Suprapubic skin (tissue), 4 donors: ENCODE data around the gene PCIF1. TPM values are rescaled to one million over a fixed set of nuclear protein-coding genes. Genes with fewer than 3 reads are reported as not detected.
"Not testable (repeated sequence)": the region's sequence is repeated elsewhere in the genome, so short reads cannot be mapped to it uniquely, and the experiment has no call there.

Experiments
- DNase-seq, 2 donors: peaks; one replicate each; pipeline ENCODE4 v3.0.0-alpha.2; 2019; ENCODE audit warnings: low spot score in 2 of 2
- H3K27ac ChIP-seq: fragments of 200-600 bp; sonication (generic); one replicate; pipeline ENCODE4 v1.5.1; 2019
- H3K27me3 ChIP-seq: fragments of 200-600 bp; sonication (generic); one replicate; pipeline ENCODE4 v1.5.1; 2019
- H3K36me3 ChIP-seq: fragments of 200-600 bp; sonication (generic); one replicate; pipeline ENCODE4 v1.5.1; 2019
- H3K4me1 ChIP-seq: fragments of 200-600 bp; sonication (generic); one replicate; pipeline ENCODE4 v1.5.1; 2019
- H3K4me3 ChIP-seq: fragments of 200-600 bp; sonication (generic); one replicate; pipeline ENCODE4 v1.5.1; 2019; ENCODE audit warnings: mild to moderate bottlenecking
- H3K9me3 ChIP-seq: fragments of 200-600 bp; sonication (generic); one replicate; pipeline ENCODE4 v1.5.1; 2019
- CTCF ChIP-seq, 2 donors: fragments of 200-600 bp in 1 of 2; fragments of 450-650 bp in 1 of 2; sonication (generic) in 1 of 2; IDR thresholded peaks; one replicate each; pipeline ENCODE4 v1.5.1; 2016 to 2019; ENCODE audit warnings: antibody characterized with exemption in 2 of 2, mild to moderate bottlenecking in 1 of 2, moderate library complexity in 1 of 2
- EP300 ChIP-seq: sonication (generic); formaldehyde crosslinking; IDR thresholded peaks from one replicate; pipeline ENCODE4 v1.6.1; 2017; ENCODE audit warnings: antibody characterized with exemption
- POLR2A ChIP-seq, 2 donors: fragments of 450-650 bp; IDR thresholded peaks; one replicate each; pipeline ENCODE4 v1.6.1; 2017; ENCODE audit warnings: antibody characterized with exemption in 2 of 2, mild to moderate bottlenecking in 2 of 2, moderate library complexity in 2 of 2
- POLR2AphosphoS5 ChIP-seq, 3 donors: sonication (generic); formaldehyde crosslinking; IDR thresholded peaks; one replicate each; pipeline ENCODE4 v1.6.1; 2017; ENCODE audit warnings: antibody characterized with exemption in 3 of 3
- WGBS: methylation state at CpG from one replicate; pipeline ENCODE4 v1.1.5; 2018; 5-methylcytosine and 5-hydroxymethylcytosine counted together
- total RNA-seq, 4 donors: library from RNA; depleted of rRNA; stranded (reverse); fragments of >200 nt; gene quantifications; one replicate each; pipeline ENCODE4 v1.1.0, GENCODE V29; 2016

The PCIF1 gene
- total RNA-seq, 4 donors from 2014 or later: 37.2 to 70.3 (median 42.4) TPM

DNA sequence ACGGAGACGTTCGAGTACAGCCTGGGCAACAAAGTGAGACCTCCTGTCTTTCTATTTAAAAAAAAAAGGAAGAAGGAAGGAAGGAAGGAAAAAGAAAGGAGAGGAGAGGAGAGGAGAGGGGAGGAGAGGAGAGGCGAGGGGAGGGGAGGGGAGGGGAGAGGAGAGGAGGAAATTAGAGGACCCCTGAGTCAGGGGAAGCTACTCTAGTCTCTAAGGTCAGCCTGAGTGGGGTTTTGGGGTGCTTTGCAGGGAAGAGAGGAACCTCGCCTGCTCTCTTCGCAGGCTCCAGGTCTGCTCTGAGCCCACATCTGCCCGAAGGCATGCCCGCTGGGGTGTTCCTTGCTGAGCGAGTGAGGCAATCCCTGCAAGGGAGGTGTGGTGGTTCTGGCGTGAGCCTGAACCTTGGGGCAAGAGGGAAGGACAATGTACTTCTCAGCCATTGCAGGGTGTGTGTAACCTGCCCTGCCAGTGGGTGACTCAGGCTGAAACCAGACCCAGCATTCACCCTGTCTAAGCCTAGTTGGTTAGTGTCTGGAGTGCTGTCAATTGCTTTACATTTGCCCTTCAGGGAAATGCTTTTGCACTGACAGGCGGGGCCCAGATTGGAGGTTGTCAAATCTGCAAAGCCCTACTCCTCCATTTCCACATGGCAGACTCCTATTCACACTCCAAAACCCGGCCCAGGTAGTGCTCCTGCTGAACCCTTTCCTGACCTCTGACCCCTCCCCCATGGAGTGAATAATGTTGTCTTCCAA lies 58.9 kb downstream of the PCIF1 start:
- peak in 2 of 3 donors; percentile 57 to 89 for TF ChIP-seq POLR2AphosphoS5 (IDR thresholded peaks at IDR 0.05)
- no peak for TF ChIP-seq POLR2A (IDR thresholded peaks at IDR 0.05)
- 37% methylated on average over 12 of the region's 12 CpGs for WGBS
- H3K27ac ChIP-seq: no peak overlapping the region
- H3K9me3 ChIP-seq: no peaks in the 10 kb centered on the region
- no peaks in the 10 kb centered on the region for H3K36me3 ChIP-seq
- H3K4me3 ChIP-seq: no peak overlapping the region
- no peak for DNase-seq
- H3K27me3 ChIP-seq: peaks cover 21% of the 10 kb centered on the region
- H3K4me1 ChIP-seq: peaks cover 35% of the 10 kb centered on the region

GRCh38 chr20:45994761-45995493 lies 60.4 kb downstream of the PCIF1 start:
- H3K4me1 ChIP-seq: peaks cover 35% of the 10 kb centered on the region
- H3K9me3 ChIP-seq: no peaks in the 10 kb centered on the region
- TF ChIP-seq EP300: no peak
- no peak for TF ChIP-seq POLR2AphosphoS5 (IDR thresholded peaks at IDR 0.05)
- TF ChIP-seq POLR2A (IDR thresholded peaks at IDR 0.05): no peak
- TF ChIP-seq CTCF (IDR thresholded peaks at IDR 0.05): no peak
- H3K36me3 ChIP-seq: no peaks in the 10 kb centered on the region
- H3K27ac ChIP-seq: no peak overlapping the region
- peaks cover 21% of the 10 kb centered on the region for H3K27me3 ChIP-seq
- DNase-seq: no peak
- 65% methylated on average over 8 of the region's 9 CpGs for WGBS
- no peak overlapping the region for H3K4me3 ChIP-seq

- Histone ChIP-seq H3K27me3 (peaks cover 18% of the 10 kb centered on the region), H3K4me1 (peaks cover 42% of the 10 kb centered on the region)
- WGBS: 73% methylated on average over 6 of the region's 6 CpGs
- H3K27ac ChIP-seq, H3K36me3 ChIP-seq, H3K4me3 ChIP-seq, H3K9me3 ChIP-seq, DNase-seq: not testable (repeated sequence)
Observed at GRCh38 chr20:45995495-45996097, 61.1 kb downstream of the PCIF1 start.

DNA sequence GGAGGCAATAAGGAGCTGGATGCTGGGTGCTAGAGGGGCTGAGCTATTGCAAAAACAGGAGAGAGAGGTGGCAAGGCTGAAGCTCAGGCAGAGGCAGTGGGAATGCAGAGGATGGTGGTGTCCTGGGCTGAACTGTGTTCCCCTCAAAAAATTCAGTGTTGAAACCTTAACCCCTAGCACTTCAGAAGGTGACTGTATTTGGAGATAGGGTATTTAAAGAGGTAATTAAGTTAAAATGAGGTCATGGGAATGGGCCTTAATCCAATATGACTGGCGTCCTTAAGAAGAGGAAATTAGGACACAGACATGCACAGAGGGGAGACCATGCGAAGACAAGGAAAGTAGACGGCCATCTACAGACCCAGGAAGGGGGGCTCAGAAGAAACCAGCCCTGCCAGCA lies 62.7 kb downstream of the PCIF1 start:
- Histone ChIP-seq H3K9me3 (no peaks in the 10 kb centered on the region), H3K36me3 (no peaks in the 10 kb centered on the region), H3K27me3 (peaks cover 23% of the 10 kb centered on the region), H3K4me3 (no peak overlapping the region), H3K27ac (no peak overlapping the region), H3K4me1 (peaks cover 48% of the 10 kb centered on the region)
- 43% methylated on average over 3 of the region's 3 CpGs for WGBS
- DNase-seq: no peak
- TF ChIP-seq POLR2A (IDR thresholded peaks at IDR 0.05) (no peak), EP300 (no peak), CTCF (IDR thresholded peaks at IDR 0.05) (no peak), POLR2AphosphoS5 (IDR thresholded peaks at IDR 0.05) (no peak)

Other genes with a start within 250 kb of the PCIF1 start
- gene WFDC13, start 232.6 kb upstream of the PCIF1 start, total RNA-seq: not detected
- not detected for gene WFDC10B, start 229.7 kb upstream of the PCIF1 start, total RNA-seq
- gene SPINT4, start 212.3 kb upstream of the PCIF1 start, total RNA-seq: not detected
- gene WFDC3, start 142.8 kb upstream of the PCIF1 start, total RNA-seq: 10 to 100 TPM in 2 of 4 donors, 1 to 10 TPM in 2; 1.2 to 34.8 (median 17.6) TPM
- gene DNTTIP1, start 142.7 kb upstream of the PCIF1 start, total RNA-seq: 10 to 100 TPM; 18.7 to 59.6 (median 30.5) TPM
- gene UBE2C, start 122.0 kb upstream of the PCIF1 start, total RNA-seq: 10 to 100 TPM in 3 of 4 donors, 1 to 10 TPM in 1; 9.0 to 25.4 (median 20.7) TPM
- 1 to 10 TPM in 1 of 4 donors, under 1 TPM in 1, not detected in 2; 0.91 to 1.6 TPM for gene TNNC2, start 107.4 kb upstream of the PCIF1 start, total RNA-seq
- gene SNX21, start 100.9 kb upstream of the PCIF1 start, total RNA-seq: 100 to 1,000 TPM; 106 to 161 (median 143) TPM
- 10 to 100 TPM; 34.4 to 62.0 (median 44.3) TPM for gene ACOT8, start 77.3 kb upstream of the PCIF1 start, total RNA-seq
- gene ZSWIM3, start 77.1 kb upstream of the PCIF1 start, total RNA-seq: 1 to 10 TPM; 2.1 to 4.6 (median 3.6) TPM
- gene ZSWIM1, start 53.5 kb upstream of the PCIF1 start, total RNA-seq: 10 to 100 TPM in 3 of 4 donors, 1 to 10 TPM in 1; 9.7 to 18.4 (median 15.0) TPM
- gene SPATA25, start 47.1 kb upstream of the PCIF1 start, total RNA-seq: 10 to 100 TPM in 1 of 4 donors, 1 to 10 TPM in 2, not detected in 1; 1.9 to 12.9 (median 6.4) TPM
- gene NEURL2, start 43.5 kb upstream of the PCIF1 start, total RNA-seq: 10 to 100 TPM in 1 of 4 donors, 1 to 10 TPM in 3; 4.2 to 11.5 (median 5.7) TPM
- gene CTSA, start 43.3 kb upstream of the PCIF1 start, total RNA-seq: 100 to 1,000 TPM in 3 of 4 donors, 10 to 100 TPM in 1; 95.5 to 133 (median 120) TPM
- gene PLTP, start 22.5 kb upstream of the PCIF1 start, total RNA-seq: 100 to 1,000 TPM in 1 of 4 donors, 10 to 100 TPM in 3; 49.2 to 138 (median 70.4) TPM
- gene ZNF335, start 37.5 kb downstream of the PCIF1 start, total RNA-seq: 10 to 100 TPM; 25.8 to 62.6 (median 35.1) TPM
- 1 to 10 TPM in 2 of 4 donors, under 1 TPM in 2; 0.30 to 1.9 (median 0.96) TPM for gene MMP9, start 74.2 kb downstream of the PCIF1 start, total RNA-seq
- gene SLC12A5, start 94.5 kb downstream of the PCIF1 start, total RNA-seq: under 1 TPM in 1 of 4 donors, not detected in 3; 0.40 TPM
- 10 to 100 TPM; 23.2 to 30.1 (median 25.2) TPM for gene NCOA5, start 155.3 kb downstream of the PCIF1 start, total RNA-seq
- 10 to 100 TPM; 12.9 to 30.6 (median 17.2) TPM for gene CD40, start 183.6 kb downstream of the PCIF1 start, total RNA-seq